Measurements from ENCODE around the gene XPNPEP1. TPM values are rescaled to one million over a fixed set of nuclear protein-coding genes. Genes with fewer than 3 reads are reported as not detected.

The XPNPEP1 gene
- polyA plus RNA-seq, 1 donor from 2014 or later = 96.3 TPM

- H3K9me2 ChIP-seq (ENCODE audit: insufficient read depth, low read length) = no peaks in the 10 kb centered on the region
- no peak overlapping the region for H2AFZ ChIP-seq (ENCODE audit: low read depth, low read length)
- H3K4me3 ChIP-seq (ENCODE audit: low read length) = no peak overlapping the region
- no peak overlapping the region for H3K9ac ChIP-seq (ENCODE audit: low read length)
- no peak overlapping the region for H3K27ac ChIP-seq (ENCODE audit: low read length)
- no peaks in the 10 kb centered on the region for H4K20me1 ChIP-seq (ENCODE audit: insufficient read depth)
- H3K36me3 ChIP-seq (ENCODE audit: insufficient read depth, low read length) = no peaks in the 10 kb centered on the region
- no peaks in the 10 kb centered on the region for H3K9me3 ChIP-seq (ENCODE audit: low read length)
- no peaks in the 10 kb centered on the region for H3K27me3 ChIP-seq (ENCODE audit: insufficient read depth, low read depth, low read length)
- TF ChIP-seq EP300 (conservative IDR thresholded peaks at IDR 0.05; ENCODE audit: poor library complexity, severe bottlenecking) = no peak
- no peak for TF ChIP-seq REST (IDR thresholded peaks at IDR 0.05; ENCODE audit: borderline replicate concordance)
- no peak for TF ChIP-seq RAD21 (conservative IDR thresholded peaks at IDR 0.05)
- TF ChIP-seq CTCF (IDR thresholded peaks at IDR 0.05; ENCODE audit: poor library complexity, severe bottlenecking) = no peak
- TF ChIP-seq MXI1 (conservative IDR thresholded peaks at IDR 0.05; ENCODE audit: poor library complexity, severe bottlenecking) = no peak
- no peak for TF ChIP-seq SMC3 (conservative IDR thresholded peaks at IDR 0.05; ENCODE audit: poor library complexity)
- no peak for TF ChIP-seq EZH2 (IDR thresholded peaks at IDR 0.05; ENCODE audit: borderline replicate concordance, insufficient read depth, low read length, poor library complexity, severe bottlenecking)
- TF ChIP-seq TAF1 (IDR thresholded peaks at IDR 0.05; ENCODE audit: low read depth) = no peak
- no peak for TF ChIP-seq POLR2AphosphoS5 (IDR thresholded peaks at IDR 0.05)
- H3K79me2 ChIP-seq (replicated peaks; ENCODE audit: insufficient read depth, low read length) = no peaks in the 10 kb centered on the region
- no peak overlapping the region for H3K4me2 ChIP-seq (ENCODE audit: low read length)
- no peaks in the 10 kb centered on the region for H3F3A ChIP-seq (ENCODE audit: insufficient read depth, low read length, poor library complexity, severe bottlenecking)
Observed at GRCh38 chr10:109944613-109945012, 21.3 kb upstream of the XPNPEP1 start.

GRCh38 chr10:109941236-109941862 lies 18.0 kb upstream of the XPNPEP1 start:
- Histone ChIP-seq H3F3A (ENCODE audit: insufficient read depth, low read length, poor library complexity, severe bottlenecking) (no peaks in the 10 kb centered on the region), H4K20me1 (ENCODE audit: insufficient read depth) (no peaks in the 10 kb centered on the region), H3K79me2 (replicated peaks; ENCODE audit: insufficient read depth, low read length) (no peaks in the 10 kb centered on the region), H3K27me3 (ENCODE audit: insufficient read depth, low read depth, low read length) (no peaks in the 10 kb centered on the region), H3K27ac (ENCODE audit: low read length) (no peak overlapping the region), H2AFZ (ENCODE audit: low read depth, low read length) (no peak overlapping the region), H3K4me3 (ENCODE audit: low read length) (no peak overlapping the region), H3K36me3 (ENCODE audit: insufficient read depth, low read length) (no peaks in the 10 kb centered on the region), H3K9ac (ENCODE audit: low read length) (no peak overlapping the region), H3K9me3 (ENCODE audit: low read length) (no peaks in the 10 kb centered on the region), H3K9me2 (ENCODE audit: insufficient read depth, low read length) (no peaks in the 10 kb centered on the region), H3K4me2 (ENCODE audit: low read length) (no peak overlapping the region)
- TF ChIP-seq SMC3 (conservative IDR thresholded peaks at IDR 0.05; ENCODE audit: poor library complexity) (no peak), RAD21 (conservative IDR thresholded peaks at IDR 0.05) (no peak), EZH2 (IDR thresholded peaks at IDR 0.05; ENCODE audit: borderline replicate concordance, insufficient read depth, low read length, poor library complexity, severe bottlenecking) (no peak)

Data from neural cell (in vitro differentiated cells).